GM12891 (cell line): ENCODE data around the gene GDF11. TPM values are rescaled to one million over a fixed set of nuclear protein-coding genes. Genes with fewer than 3 reads are reported as not detected.

Experiments used
- DNase-seq: peaks from one replicate; pipeline ENCODE4 v3.0.0; 2011; ENCODE audit warnings: low spot score; ENCODE audit not compliant: insufficient read length
- FAIRE-seq: peaks from 2 replicates; lab custom pipeline; 2011; peaks lifted over from hg19 to GRCh38; lab: Jason Lieb, UNC
- PAX5 ChIP-seq: IDR thresholded peaks from 2 replicates; pipeline ENCODE4 v1.6.1; 2011; ENCODE audit warnings: low read length, moderate library complexity, mild to moderate bottlenecking; ENCODE audit not compliant: insufficient read depth, severe bottlenecking
- POLR2A ChIP-seq: IDR thresholded peaks from 2 replicates; pipeline ENCODE4 v1.6.1; 2011; ENCODE audit warnings: low read depth, low read length, control low read depth
- POLR2AphosphoS5 ChIP-seq: IDR thresholded peaks from 2 replicates; pipeline ENCODE4 v1.6.1; 2011; ENCODE audit warnings: low read depth, low read length, control low read depth
- POU2F2 ChIP-seq: IDR thresholded peaks from 2 replicates; pipeline ENCODE4 v1.6.1; 2011; ENCODE audit warnings: low read depth, mild to moderate bottlenecking, control low read depth, low read length, moderate library complexity
- SPI1 ChIP-seq: IDR thresholded peaks from 2 replicates; pipeline ENCODE4 v1.6.1; 2011; ENCODE audit warnings: low read depth, low read length, control low read depth
- TAF1 ChIP-seq: IDR thresholded peaks from 2 replicates; pipeline ENCODE4 v1.6.1; 2011; ENCODE audit warnings: low read depth, low read length, control low read depth
- polyA plus RNA-seq: library from polyadenylated mRNA; unstranded; fragments of >200 nt; gene quantifications from one replicate; pipeline ENCODE4 v1.2.1, GENCODE V29; 2012; ENCODE audit warnings: low read depth, missing spikeins, inconsistent platforms; ENCODE audit not compliant: missing spikeins

Gene GDF11
- 8.0 TPM for polyA plus RNA-seq

GRCh38 chr12:55742719-55743405 lies at the start of gene GDF11:
TSS of gene GDF11 (plus strand) at chr12:55743122. CDS start at chr12:55743317, 195 bp downstream.
- no peak for TF ChIP-seq PAX5
- no peak for TF ChIP-seq POLR2A
- TF ChIP-seq TAF1, result no peak
- no peak for TF ChIP-seq POLR2AphosphoS5
- no peak for TF ChIP-seq POU2F2
- TF ChIP-seq SPI1, result no peak
- peak; percentile 74 for DNase-seq
- peak; percentile 38 for FAIRE-seq

DNA sequence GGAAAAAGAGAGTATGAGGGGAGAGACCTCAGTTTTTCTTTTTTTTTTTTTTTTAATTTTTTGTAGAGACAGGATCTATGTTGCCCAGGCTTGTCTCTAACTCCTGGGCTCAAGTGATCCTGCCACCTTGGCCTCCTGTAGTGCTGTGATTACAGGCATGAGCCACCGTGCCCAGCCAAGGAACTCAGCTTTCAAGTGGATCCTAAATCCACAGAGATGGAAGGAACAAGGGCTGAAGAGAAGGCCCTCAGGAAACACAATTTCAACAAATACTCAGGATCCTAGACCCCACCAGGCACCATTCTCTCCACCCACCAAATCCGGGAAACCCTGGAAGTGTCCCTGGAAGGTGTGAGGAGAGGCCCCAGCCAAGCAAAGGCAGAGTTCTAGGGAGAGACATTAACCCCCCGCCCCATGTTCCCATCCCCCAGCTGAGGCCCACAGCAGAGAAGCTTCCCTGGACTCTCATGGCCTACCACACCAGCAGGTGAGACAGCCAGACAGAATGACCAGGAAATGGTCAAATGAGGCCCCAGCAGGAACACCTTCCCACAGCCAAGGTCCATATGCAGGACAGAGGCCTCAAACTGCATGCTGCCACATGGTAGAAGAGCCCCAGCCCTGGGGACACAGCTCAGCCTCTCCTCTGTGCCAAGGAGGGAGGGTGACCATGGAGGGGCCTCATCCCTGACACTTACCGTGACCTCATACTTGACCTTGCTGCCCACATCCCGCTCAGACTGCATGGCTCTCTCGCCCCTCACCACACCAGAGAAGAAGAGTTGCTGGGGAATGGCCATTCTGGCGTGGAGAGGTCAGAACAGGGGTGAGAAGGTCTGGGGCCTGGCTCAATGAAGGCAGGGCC lies 49.4 kb upstream of the GDF11 start:
- DNase-seq (no peak), FAIRE-seq (no peak)
- TF ChIP-seq POLR2A, result no peak
- TF ChIP-seq POU2F2, result no peak
- no peak for TF ChIP-seq TAF1
- TF ChIP-seq POLR2AphosphoS5, result no peak
- no peak for TF ChIP-seq SPI1
- no peak for TF ChIP-seq PAX5

- DNase-seq (no peak), FAIRE-seq (no peak)
- no peak for TF ChIP-seq TAF1
- TF ChIP-seq POLR2A, result no peak
- no peak for TF ChIP-seq PAX5
- no peak for TF ChIP-seq SPI1
- TF ChIP-seq POU2F2, result no peak
- TF ChIP-seq POLR2AphosphoS5, result no peak
These were observed 48.8 kb upstream of the GDF11 start for GRCh38 chr12:55694188-55694515.

- TF ChIP-seq SPI1 (no peak), POU2F2 (no peak), TAF1 (no peak), PAX5 (no peak), POLR2A (no peak), POLR2AphosphoS5 (no peak)
- DNase-seq, result no peak
- FAIRE-seq, result no peak
These were observed 48.3 kb upstream of the GDF11 start for GRCh38 chr12:55694651-55695050.

DNA sequence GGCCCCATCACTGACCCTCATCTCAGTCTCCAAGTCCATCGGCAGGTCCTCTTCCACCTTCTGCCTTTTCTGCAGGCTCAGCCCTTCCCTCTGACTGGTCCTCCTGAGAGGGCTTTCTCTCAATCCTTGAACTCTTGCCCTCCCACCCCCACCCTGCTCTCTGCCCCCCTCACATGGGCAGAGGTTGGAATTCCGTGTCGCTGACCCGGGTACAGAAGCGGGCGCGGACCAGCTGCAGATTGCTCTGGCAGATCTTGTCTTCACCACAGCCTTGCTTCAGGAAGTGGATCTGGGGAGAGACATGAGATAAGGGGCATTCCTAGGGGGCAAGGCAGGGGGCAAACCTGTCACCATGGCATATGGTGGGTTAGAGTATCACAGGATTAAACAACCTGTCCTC lies 47.6 kb upstream of the GDF11 start:
- TF ChIP-seq POLR2A (no peak), POU2F2 (no peak), SPI1 (no peak), TAF1 (no peak), PAX5 (no peak), POLR2AphosphoS5 (no peak)
- no peak for DNase-seq
- no peak for FAIRE-seq

DNA sequence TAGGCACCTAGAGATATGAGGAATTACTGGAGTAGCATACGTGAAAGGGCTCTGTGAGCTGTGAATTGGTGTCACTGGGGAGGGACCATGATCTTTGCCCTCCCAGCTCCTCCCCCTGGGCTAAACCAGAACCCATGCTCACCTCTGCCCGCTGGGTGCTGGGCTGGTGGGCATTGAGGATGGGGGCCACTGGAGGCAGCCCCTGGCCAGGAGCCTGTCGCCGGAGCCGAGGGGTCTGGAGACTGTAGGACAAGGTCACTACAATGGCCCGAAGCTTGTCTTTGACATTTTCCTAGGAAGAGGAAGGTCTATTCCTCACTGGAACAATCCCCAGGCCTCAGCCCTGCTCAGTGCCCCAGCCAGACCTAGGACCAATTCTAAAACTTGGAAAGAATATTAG lies 46.8 kb upstream of the GDF11 start:
- FAIRE-seq (no peak), DNase-seq (no peak)

DNA sequence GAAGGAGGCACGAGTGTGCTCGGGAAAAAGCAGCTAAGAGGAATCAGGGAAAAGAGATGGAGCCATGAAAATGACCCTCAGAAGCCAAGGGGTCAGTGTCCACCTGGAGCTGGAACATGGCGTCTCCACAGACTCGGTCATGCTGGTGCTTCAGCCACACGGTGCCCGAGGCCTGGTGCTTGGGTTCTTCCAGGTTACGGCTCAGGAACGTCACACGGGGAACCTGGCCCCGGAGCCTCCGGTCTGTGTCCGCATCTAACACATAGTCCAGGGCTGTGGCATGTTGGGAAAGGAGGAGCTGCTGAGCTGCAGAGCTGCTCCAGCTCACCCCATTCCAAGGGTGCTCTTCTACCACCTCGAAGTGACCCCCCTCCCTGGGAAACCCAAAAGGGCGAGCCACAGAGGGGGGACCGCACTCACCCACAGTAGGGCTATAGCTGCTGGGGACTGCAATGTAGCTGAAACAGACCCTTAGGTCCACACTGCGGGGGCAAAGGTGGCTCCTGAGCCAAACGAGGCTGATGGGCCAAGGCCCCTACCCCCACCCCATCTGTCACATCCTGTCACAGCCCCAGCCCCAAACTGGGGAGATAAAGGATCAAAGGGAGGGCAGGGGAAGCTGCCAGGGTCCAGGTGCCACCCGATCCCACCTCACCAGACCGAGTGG lies 46.0 kb upstream of the GDF11 start:
- TF ChIP-seq PAX5, result no peak
- no peak for TF ChIP-seq SPI1
- TF ChIP-seq POU2F2, result no peak
- no peak for TF ChIP-seq POLR2AphosphoS5
- TF ChIP-seq POLR2A, result no peak
- TF ChIP-seq TAF1, result no peak
- FAIRE-seq (no peak), DNase-seq (no peak)

More for the DNA sequence above, 46.8 kb upstream of the GDF11 start:
- TF ChIP-seq TAF1, result no peak

DNA sequence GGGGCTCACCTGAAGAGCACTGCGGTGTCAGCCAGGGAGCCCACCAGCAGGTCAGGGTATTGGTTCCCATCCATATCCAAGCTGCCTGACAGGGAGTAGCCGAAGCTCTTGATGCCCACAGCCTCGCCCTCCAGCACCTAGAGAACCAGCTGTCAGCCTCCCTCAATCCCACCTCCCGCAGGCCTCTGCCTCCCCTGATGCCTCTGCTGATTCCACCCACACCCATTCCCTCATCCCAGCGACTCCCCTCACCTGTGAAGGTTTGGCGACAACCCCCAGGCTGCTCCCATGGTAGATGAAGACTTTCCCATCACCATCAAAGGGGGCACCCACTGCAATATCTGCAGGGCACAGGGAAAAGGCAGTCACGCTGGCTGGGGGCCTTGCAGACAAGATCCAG lies 45.2 kb upstream of the GDF11 start:
- no peak for FAIRE-seq
- no peak for DNase-seq
- TF ChIP-seq POLR2AphosphoS5, result no peak
- no peak for TF ChIP-seq POU2F2
- no peak for TF ChIP-seq POLR2A
- no peak for TF ChIP-seq PAX5
- TF ChIP-seq SPI1, result no peak
- TF ChIP-seq TAF1, result no peak
